ENCODE data around the gene FARP1. TPM values are rescaled to one million over a fixed set of nuclear protein-coding genes. Genes with fewer than 3 reads are reported as not detected.

Gene FARP1
- total and polyA plus RNA-seq, 4 experiments from 2014 or later, result 0.26 to 1.5 (median 0.42) TPM; not detected in 1

DNA sequence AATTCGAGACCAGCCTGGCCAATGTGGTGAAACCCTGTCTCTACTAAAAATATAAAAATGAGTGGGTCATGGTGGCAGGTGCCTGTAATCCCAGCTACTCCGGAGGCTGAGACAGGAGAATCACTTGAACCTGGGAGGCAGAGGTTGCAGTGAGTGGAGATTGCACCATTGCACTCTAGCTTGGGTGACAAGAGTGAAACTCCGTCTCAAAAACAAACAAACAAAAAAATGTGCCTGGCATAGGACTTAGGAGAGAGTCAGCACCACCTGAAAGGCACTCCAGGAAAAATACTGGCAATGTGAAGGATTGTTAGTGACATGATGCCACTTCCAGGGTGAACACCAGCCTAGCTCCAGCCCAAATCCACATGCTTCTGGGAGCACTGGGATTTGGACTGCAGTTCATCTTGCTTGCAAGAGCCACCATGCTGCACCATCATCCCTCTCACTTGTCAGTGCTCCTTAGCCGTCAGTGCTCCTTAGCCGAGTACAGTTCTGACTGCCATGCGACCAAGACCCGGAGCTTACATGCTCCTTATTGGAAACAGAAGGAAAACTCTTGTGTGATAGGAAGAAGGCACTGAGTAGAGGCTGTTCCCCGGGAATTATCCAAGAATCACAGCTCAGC, 179.3 kb downstream of the FARP1 start:
- H3K4me3 Mint-ChIP-seq, result no peak overlapping the region
- H3K4me1 ChIP-seq (ENCODE audit: insufficient read depth, low read length), result no peaks in the 10 kb centered on the region
- no peak overlapping the region for H3K27ac Mint-ChIP-seq
- H3K9me3 Mint-ChIP-seq, result peaks cover 0 to 1% (median 0%) of the 10 kb centered on the region in 8 donors
- POLR2A ChIA-PET (ENCODE audit: partially characterized antibody), result no interaction called here
- CTCF ChIA-PET (ENCODE audit: partially characterized antibody), result no interaction called here
- H3K36me3 ChIP-seq (ENCODE audit: insufficient read depth, low read length), result no peaks in the 10 kb centered on the region
- H3K27ac ChIP-seq (ENCODE audit: low read depth, low read length), result no peak overlapping the region
- H3K36me3 Mint-ChIP-seq, result no peaks in the 10 kb centered on the region
- DNase-seq, result no peak
- no peak overlapping the region for H3K4me3 ChIP-seq (ENCODE audit: low read length in 2 of 2)
- intact Hi-C loops (cut with micrococcal nuclease), result no loop called here
- H3K4me1 Mint-ChIP-seq, result no peaks in the 10 kb centered on the region
- peaks cover 6 to 10% of the 10 kb centered on the region in 2 donors for H3K27me3 Mint-ChIP-seq
- H3K27me3 ChIP-seq (ENCODE audit: insufficient read depth, low read length), result peaks cover 4% of the 10 kb centered on the region
- H3K9me3 ChIP-seq (ENCODE audit: control insufficient read depth in 1 of 2, low read length in 2 of 2), result no peaks in the 10 kb centered on the region

DNA sequence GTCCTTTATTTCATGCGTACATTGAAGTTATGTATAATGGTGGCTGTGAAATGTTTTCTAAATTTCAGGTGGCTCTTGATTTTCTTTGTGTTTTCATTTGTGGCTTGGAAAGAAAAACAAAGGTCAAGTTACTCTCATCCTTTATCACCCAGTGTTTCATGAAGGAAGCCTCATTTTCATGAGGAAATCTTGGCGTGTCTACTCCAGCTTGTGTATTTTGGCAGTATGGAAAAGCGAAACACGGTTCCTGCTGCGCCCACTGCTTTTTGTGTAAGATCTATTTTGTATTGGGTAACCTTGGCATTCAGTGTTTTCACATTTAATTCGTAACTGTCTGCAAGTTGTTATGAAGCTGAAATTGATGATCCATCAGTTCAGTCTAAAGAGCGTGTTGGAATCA, 181.2 kb downstream of the FARP1 start:
- Mint-ChIP-seq H3K4me1 (no peaks in the 10 kb centered on the region), H3K27me3 (peaks cover 10% of the 10 kb centered on the region in 2 donors), H3K36me3 (no peaks in the 10 kb centered on the region), H3K27ac (no peak overlapping the region), H3K4me3 (no peak overlapping the region), H3K9me3 (no peaks in the 10 kb centered on the region)
- H3K27me3 ChIP-seq (ENCODE audit: insufficient read depth, low read length), result peaks cover 4% of the 10 kb centered on the region
- DNase-seq, result no peak
- no peak overlapping the region for H3K27ac ChIP-seq (ENCODE audit: low read depth, low read length)
- no peak overlapping the region for H3K4me3 ChIP-seq (ENCODE audit: low read length in 2 of 2)
- no peaks in the 10 kb centered on the region for H3K36me3 ChIP-seq (ENCODE audit: insufficient read depth, low read length)
- CTCF ChIA-PET (ENCODE audit: partially characterized antibody), result no interaction called here
- no peaks in the 10 kb centered on the region for H3K4me1 ChIP-seq (ENCODE audit: insufficient read depth, low read length)
- POLR2A ChIA-PET (ENCODE audit: partially characterized antibody), result no interaction called here
- intact Hi-C loops (cut with micrococcal nuclease), result no loop called here
- no peaks in the 10 kb centered on the region for H3K9me3 ChIP-seq (ENCODE audit: control insufficient read depth in 1 of 2, low read length in 2 of 2)

DNA sequence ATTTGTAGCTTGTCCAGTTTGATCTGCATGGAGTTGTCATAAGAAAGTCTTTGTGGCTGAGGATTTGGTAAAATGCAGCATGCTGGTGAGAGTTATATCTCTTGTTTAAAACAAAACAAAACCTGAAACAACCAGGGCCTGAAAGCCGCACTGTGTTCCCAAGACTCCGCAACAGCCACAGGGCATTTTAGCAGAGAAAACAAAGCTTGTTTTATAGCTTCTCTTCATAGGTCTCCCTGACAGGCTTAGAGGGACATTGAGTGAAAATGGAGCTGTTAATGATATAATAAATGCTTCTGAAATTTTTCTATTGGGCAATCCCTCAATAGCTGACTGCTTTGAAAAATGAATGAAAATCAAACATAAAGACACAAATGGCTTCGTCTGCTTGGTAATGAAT, 182.8 kb downstream of the FARP1 start:
- Histone ChIP-seq H3K9me3 (ENCODE audit: control insufficient read depth in 1 of 2, low read length in 2 of 2) (no peaks in the 10 kb centered on the region), H3K27me3 (ENCODE audit: insufficient read depth, low read length) (peaks cover 4% of the 10 kb centered on the region), H3K36me3 (ENCODE audit: insufficient read depth, low read length) (no peaks in the 10 kb centered on the region), H3K27ac (ENCODE audit: low read depth, low read length) (no peak overlapping the region), H3K4me3 (ENCODE audit: low read length in 2 of 2) (no peak overlapping the region), H3K4me1 (ENCODE audit: insufficient read depth, low read length) (no peaks in the 10 kb centered on the region)
- Mint-ChIP-seq H3K36me3 (no peaks in the 10 kb centered on the region), H3K27me3 (peaks cover 11 to 17% of the 10 kb centered on the region in 2 donors), H3K4me3 (no peak overlapping the region), H3K4me1 (no peaks in the 10 kb centered on the region), H3K27ac (no peak overlapping the region), H3K9me3 (no peaks in the 10 kb centered on the region)
- DNase-seq, result no peak
- CTCF ChIA-PET (ENCODE audit: partially characterized antibody), result no interaction called here
- POLR2A ChIA-PET (ENCODE audit: partially characterized antibody), result no interaction called here
- intact Hi-C loops (cut with micrococcal nuclease), result no loop called here

DNA sequence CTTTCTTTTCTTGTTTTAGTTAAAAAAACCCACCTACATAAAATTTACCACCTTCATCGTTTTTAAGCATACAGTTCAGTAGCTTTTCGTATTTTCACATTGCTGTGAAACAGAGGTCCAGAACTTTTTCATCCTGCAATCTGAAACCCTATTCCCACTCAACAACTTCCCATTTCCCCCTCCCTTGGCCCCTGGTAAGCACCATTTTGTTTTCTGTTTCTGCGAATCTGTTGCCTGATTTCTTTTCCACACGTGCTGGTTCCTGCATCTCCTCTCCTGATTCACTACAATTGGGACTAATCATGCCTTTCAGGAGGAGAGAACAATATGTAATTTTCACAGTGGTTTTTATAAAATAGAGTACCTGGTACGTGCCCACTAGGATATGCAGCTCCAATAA, 183.4 kb downstream of the FARP1 start:
- Histone ChIP-seq H3K4me1 (ENCODE audit: insufficient read depth, low read length) (no peaks in the 10 kb centered on the region), H3K4me3 (ENCODE audit: low read length in 2 of 2) (no peak overlapping the region), H3K36me3 (ENCODE audit: insufficient read depth, low read length) (no peaks in the 10 kb centered on the region), H3K9me3 (ENCODE audit: control insufficient read depth in 1 of 2, low read length in 2 of 2) (no peaks in the 10 kb centered on the region), H3K27ac (ENCODE audit: low read depth, low read length) (no peak overlapping the region), H3K27me3 (ENCODE audit: insufficient read depth, low read length) (peaks cover 4% of the 10 kb centered on the region)
- Mint-ChIP-seq H3K4me1 (no peaks in the 10 kb centered on the region), H3K27ac (no peak overlapping the region), H3K9me3 (no peaks in the 10 kb centered on the region), H3K27me3 (peaks cover 11 to 17% of the 10 kb centered on the region in 2 donors), H3K4me3 (no peak overlapping the region), H3K36me3 (no peaks in the 10 kb centered on the region)
- CTCF ChIA-PET (ENCODE audit: partially characterized antibody), result no interaction called here
- no peak for DNase-seq
- intact Hi-C loops (cut with micrococcal nuclease), result no loop called here
- POLR2A ChIA-PET (ENCODE audit: partially characterized antibody), result no interaction called here

DNA sequence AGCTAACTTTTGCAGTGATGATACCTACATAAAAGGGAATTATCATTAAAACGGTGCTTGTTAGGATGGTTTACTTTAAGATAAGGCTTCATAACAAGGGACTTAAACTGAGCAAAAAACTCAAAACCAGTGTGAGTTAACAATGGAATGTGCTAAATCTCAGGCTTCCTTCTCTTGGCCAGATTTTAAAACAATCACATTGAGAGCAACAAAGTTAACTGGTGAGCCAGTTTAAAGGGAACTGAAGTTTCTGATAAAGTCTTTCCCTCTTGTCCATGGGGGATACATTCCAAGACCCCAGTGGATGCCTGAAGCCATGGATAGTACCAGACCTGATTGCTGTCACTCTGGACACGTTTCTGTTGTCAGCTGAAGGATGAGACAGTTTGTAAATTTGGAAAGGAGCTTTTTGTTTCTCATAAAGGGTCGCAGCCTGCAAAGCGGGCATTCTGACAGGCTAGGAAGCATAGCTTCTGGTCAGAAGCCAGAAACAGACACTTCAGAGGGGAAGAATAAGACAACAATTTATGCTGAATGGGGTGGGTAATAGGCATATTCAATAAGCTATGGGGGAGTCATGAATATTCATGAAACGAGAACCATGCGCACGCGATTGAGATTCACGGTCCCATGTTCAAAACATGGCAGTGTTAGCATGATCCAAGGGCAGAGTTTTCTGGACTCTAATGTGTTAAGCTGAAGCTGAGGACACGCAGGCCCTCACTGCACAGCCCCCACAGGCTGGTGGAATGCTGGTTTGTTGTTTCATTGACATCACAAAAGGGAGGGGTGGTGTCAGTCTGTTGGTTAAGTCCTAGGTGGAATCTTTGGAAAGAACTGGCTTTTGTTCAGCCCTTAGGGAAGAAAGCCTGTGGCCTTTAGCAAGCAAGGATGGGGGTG, 184.7 kb downstream of the FARP1 start:
- DNase-seq, result no peak
- Mint-ChIP-seq H3K4me1 (no peaks in the 10 kb centered on the region), H3K9me3 (no peaks in the 10 kb centered on the region), H3K27ac (no peak overlapping the region), H3K27me3 (peaks cover 14 to 22% of the 10 kb centered on the region in 2 donors), H3K4me3 (no peak overlapping the region), H3K36me3 (no peaks in the 10 kb centered on the region)
- Histone ChIP-seq H3K36me3 (ENCODE audit: insufficient read depth, low read length) (no peaks in the 10 kb centered on the region), H3K4me1 (ENCODE audit: insufficient read depth, low read length) (no peaks in the 10 kb centered on the region), H3K27me3 (ENCODE audit: insufficient read depth, low read length) (peaks cover 4% of the 10 kb centered on the region), H3K27ac (ENCODE audit: low read depth, low read length) (no peak overlapping the region), H3K9me3 (ENCODE audit: control insufficient read depth in 1 of 2, low read length in 2 of 2) (no peaks in the 10 kb centered on the region), H3K4me3 (ENCODE audit: low read length in 2 of 2) (no peak overlapping the region)
- intact Hi-C loops (cut with micrococcal nuclease), result no loop called here
- POLR2A ChIA-PET (ENCODE audit: partially characterized antibody), result no interaction called here
- CTCF ChIA-PET (ENCODE audit: partially characterized antibody), result no interaction called here

DNA sequence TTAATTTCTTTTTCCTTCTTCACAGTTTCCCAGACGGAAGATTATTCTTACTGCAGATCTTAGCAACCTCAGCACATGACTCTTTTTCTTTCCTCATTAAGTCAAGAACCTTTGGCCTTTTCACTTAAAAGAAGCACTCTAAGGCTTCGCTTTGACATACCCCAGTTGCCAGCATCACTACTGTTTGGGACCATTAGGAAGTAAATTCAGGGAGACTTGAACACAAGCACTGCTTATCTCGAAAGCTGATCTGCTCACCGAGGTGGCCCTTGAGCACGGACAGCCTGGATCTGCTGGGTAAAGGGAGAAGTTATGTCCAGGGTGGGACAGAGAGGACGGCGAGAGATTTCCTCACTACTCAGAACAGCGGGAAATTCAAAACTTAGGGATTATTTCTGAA, 185.6 kb downstream of the FARP1 start:
- Mint-ChIP-seq H3K4me3 (no peak overlapping the region), H3K27me3 (peaks cover 15 to 23% of the 10 kb centered on the region in 2 donors), H3K36me3 (no peaks in the 10 kb centered on the region), H3K27ac (no peak overlapping the region), H3K9me3 (no peaks in the 10 kb centered on the region), H3K4me1 (no peaks in the 10 kb centered on the region)
- no peak overlapping the region for H3K4me3 ChIP-seq (ENCODE audit: low read length in 2 of 2)
- ChIA-PET POLR2A (ENCODE audit: partially characterized antibody) (no interaction called here), CTCF (ENCODE audit: partially characterized antibody) (no interaction called here)
- H3K9me3 ChIP-seq (ENCODE audit: control insufficient read depth in 1 of 2, low read length in 2 of 2), result no peaks in the 10 kb centered on the region
- DNase-seq, result no peak
- H3K27ac ChIP-seq (ENCODE audit: low read depth, low read length), result no peak overlapping the region
- no peaks in the 10 kb centered on the region for H3K36me3 ChIP-seq (ENCODE audit: insufficient read depth, low read length)
- intact Hi-C loops (cut with micrococcal nuclease), result no loop called here
- H3K27me3 ChIP-seq (ENCODE audit: insufficient read depth, low read length), result peaks cover 4% of the 10 kb centered on the region
- H3K4me1 ChIP-seq (ENCODE audit: insufficient read depth, low read length), result no peaks in the 10 kb centered on the region

DNA sequence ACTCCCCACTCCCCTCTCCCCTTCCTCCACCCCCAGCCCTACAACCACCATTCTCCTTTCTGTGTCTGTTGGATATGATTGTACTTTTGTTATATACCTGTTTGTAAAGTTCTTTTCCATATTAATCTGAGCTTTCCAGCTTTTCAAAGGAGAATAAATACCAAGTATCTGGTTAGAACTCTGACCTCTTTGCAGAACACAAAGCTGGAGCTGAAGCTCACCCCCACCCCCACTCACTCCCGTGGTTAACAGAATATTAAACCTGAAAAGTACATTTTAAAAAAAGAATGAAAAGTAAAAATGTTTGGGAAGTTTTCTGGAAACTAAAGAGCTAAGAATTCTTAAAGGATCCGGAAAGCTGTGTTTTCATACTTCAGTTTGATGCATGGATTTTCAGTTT, 189.3 kb downstream of the FARP1 start:
- Histone ChIP-seq H3K36me3 (ENCODE audit: insufficient read depth, low read length) (no peaks in the 10 kb centered on the region), H3K27ac (ENCODE audit: low read depth, low read length) (no peak overlapping the region), H3K9me3 (ENCODE audit: control insufficient read depth in 1 of 2, low read length in 2 of 2) (no peaks in the 10 kb centered on the region), H3K4me3 (ENCODE audit: low read length in 2 of 2) (no peak overlapping the region), H3K4me1 (ENCODE audit: insufficient read depth, low read length) (no peaks in the 10 kb centered on the region), H3K27me3 (ENCODE audit: insufficient read depth, low read length) (no peaks in the 10 kb centered on the region)
- Mint-ChIP-seq H3K27ac (no peak overlapping the region), H3K4me3 (no peak overlapping the region), H3K36me3 (no peaks in the 10 kb centered on the region), H3K4me1 (no peaks in the 10 kb centered on the region), H3K27me3 (peaks cover 13 to 26% of the 10 kb centered on the region in 2 donors), H3K9me3 (peaks cover 0 to 6% (median under 1%) of the 10 kb centered on the region in 8 donors)
- no peak for DNase-seq
- intact Hi-C loops (cut with micrococcal nuclease), result no loop called here
- CTCF ChIA-PET (ENCODE audit: partially characterized antibody), result no interaction called here
- POLR2A ChIA-PET (ENCODE audit: partially characterized antibody), result no interaction called here
